HG02588 (cell line): ENCODE data around the gene MYRIP.

Experiments used
- ATAC-seq: cut with Tn5 transposase; IDR thresholded peaks from one replicate; pipeline ENCODE4 v1.9.1; 2021; ENCODE audit warnings: mild to moderate bottlenecking, moderate library complexity; ENCODE audit not compliant: unreplicated experiment

Gene MYRIP

DNA sequence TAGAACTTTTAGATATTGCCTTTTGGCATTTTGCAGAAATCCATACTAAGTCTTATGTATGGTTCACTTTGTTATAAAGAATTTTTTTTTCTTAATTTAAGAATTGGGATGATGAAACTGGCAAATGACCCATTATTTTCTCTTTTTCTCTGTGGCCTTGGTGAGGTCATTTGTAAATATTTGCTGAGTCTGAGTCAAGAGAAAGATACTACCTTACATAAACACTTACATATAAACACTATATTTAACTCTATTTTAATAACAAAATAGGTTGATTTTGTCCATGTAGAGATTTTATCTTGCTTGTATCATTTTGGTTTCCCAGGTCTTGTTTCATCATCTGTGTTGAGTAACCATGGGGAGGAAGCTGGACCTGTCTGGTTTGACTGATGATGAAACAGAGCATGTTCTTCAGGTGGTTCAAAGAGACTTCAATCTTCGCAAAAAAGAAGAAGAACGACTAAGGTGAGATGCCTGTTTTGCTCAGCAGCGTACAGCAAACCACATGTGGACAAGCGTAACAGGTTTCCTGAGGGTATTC lies 91.1 kb downstream of the MYRIP start:
- ATAC-seq, result no peak

DNA sequence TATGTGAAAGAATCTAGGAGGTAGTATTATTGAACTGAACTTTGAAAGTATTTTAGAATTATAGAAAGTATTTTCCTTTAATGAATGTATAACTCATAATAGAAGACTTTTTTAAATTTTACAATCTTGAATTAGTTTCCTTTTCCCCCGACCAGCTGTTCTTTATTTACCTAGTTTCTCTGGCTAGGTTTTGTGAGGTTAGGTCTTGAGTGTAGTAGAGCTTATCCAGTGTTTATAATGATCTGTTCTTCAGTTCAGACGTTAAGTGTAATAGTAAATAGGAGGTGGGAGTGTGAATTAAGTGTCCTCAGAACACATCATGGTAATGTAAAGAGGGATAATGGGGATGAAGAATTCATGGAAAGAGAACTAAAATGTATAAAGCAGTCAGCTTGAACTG lies 93.8 kb downstream of the MYRIP start:
- ATAC-seq, result no peak

DNA sequence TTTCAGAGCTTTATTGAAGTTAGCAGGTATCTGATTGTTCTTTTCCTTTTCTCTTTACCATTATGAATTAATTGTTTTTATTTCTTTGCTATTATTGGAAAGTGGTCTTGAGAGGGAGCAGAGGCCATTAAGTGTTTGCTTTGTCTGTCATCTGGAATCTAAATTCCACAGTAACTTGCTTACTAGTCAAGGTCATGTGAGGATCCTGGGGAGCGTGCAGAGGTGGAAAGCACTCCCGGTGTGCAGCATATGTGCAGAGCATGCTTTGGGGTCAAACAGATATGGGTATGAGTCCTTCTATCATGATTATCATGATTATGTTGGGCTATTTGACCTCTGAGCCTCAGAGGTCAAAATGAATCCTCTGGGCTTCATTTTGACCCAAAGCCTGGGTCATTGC lies 96.4 kb downstream of the MYRIP start:
- ATAC-seq, result no peak

DNA sequence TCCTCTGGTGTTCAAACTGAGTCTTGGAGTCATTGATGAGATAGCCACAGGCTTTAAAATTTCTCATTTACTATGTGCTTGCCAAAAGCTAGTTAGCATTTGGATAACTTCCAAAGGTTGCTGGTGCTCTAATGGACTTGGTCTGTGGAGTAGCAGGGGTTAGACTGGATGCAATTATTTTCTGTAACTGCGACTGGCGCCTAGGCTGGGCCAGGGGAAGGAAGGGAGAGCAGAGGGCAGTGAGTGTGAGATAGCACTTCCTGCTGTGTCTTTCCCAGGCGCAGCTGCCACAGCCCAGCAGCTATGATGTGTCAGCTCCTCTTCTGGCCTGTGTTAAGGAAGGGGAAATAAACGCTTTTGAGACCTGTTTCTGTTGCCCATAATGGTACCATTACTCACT lies 98.6 kb downstream of the MYRIP start:
- ATAC-seq, result no peak

DNA sequence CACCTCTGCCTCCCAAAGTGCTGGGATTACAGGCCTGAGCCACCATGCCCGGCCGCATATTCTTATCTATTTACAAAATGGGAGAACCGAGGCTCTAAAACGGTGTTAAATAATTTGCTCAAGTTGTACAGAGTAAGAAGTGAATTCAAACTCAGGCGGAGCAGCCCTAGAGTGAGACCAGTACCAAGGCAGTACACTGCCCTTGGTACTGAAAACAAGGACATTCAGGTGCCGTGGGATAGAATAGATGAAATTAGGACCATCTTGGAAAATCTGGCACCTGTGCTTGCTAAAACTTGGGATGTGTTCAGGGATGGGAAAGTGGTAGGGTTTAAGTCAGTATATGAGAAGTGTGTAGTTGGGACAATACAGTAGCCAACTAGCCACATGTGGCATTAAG lies 100.7 kb downstream of the MYRIP start:
- ATAC-seq, result no peak

DNA sequence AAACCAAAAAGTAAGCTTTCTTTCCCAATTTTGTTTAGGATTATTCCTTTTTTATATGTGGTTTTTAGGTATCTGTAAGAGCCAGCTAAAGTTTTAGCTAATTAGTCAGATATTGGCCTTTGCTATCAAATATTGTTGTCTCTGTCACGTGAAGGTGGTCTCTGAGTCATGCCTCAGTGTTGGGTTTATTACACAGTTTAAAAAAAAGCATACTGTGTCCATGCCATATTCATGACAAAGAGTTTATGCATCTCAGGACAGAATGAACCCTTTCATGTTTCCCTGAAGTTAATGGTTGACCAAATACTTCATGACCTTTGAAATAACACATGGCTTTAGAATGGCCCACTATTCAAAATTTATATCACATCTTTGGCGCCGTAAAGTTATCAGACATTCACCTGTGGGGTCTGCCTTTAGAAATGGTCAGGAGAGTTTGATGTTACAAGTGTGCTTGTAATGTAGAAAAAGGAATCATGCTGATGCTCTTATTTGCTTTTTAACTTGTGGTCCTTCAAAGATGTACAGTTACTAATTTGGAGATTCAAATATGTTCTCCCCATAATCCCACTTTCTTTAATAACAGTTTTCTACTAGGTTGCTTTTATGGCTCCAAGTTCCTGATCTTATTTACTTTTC lies 101.5 kb downstream of the MYRIP start:
- no peak for ATAC-seq

DNA sequence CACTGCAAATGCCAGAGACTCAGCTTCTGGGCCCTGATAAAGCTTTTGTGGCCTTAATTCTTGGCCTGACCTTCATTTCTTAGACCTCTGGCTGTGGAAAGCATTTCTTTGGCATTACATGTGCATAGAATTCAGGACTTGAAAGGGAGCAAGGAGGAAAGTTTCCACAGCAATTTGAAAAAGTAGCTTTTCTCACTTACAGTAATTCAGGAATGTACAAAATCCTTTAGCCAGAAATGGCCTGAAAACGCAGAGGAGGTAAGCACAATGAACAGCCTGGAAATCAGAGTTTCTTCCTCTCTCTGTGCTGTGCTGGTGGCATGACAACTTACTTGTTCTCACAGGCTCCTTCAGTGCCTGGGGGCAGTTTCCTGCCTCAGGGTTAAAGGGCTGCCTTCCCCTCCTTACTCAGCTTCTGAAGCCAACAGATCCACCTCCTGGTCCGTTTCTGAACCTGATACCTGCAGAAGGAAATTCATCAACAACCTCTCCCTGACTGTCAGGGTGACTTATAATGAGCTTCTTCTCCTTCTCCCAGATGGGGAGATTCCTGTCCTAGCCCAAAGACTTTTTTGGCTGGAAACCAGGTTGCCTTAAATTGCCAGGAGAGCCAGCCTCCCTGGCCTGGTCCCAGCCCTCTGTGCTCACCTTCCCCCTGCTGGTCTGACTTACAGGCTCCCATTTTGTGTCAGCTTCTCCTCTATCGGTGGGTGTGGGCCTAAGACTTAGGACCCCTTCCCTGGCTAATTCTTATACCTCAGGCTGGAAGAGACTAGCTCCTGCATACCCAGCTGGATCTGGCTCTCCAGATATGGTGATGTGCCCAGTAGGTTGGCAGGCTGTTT lies 102.3 kb downstream of the MYRIP start:
- ATAC-seq, result no peak

DNA sequence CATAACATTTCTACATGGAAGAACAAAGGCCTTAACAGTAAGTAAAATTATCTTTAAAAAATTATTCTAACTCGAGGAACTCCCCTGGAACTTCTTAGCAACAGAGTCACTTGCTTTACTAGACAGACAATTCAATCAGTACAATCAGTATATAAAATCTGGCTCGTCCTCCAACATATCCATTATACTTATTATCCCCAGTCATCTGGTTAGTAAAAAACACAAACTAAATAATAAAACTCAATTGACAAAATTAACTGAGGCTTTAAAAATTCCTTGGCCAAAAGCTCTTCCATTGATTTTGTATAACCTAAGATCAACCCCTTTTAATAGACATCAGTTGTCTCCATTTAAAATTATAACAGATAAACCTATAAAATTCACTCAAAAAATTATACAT lies 105.6 kb downstream of the MYRIP start:
- no peak for ATAC-seq

DNA sequence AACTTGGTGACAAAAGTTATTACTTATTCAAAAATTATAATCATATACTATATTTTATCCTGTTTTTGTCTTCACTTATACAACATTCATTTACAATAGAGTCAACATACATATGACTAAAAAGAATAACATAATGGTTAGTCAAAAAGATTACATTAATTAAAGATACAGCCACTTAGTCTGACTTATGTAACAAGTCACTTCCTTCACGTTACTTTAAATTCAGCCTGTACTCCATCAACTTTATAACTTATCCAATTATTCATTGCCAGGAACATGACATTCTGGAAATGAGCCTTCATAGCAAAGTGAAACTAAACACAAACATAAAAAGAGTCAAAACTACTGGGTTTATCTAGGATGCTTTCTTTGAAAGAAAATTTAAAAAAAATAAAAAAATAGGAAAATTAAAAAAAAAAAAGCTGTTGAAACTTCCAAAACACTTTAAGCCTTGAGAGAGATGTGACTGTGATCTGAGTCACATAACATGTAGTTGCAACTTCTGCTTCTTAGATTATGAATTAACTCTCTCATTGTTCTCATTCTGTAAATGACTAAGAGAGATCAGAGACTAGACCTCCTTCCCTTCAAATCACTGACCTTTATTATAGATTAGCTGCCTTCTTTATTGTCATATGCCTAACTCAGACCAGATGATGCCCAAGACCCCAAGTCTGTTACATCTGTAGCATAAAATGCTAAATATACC lies 107.8 kb downstream of the MYRIP start:
- peak; percentile 65 for ATAC-seq

DNA sequence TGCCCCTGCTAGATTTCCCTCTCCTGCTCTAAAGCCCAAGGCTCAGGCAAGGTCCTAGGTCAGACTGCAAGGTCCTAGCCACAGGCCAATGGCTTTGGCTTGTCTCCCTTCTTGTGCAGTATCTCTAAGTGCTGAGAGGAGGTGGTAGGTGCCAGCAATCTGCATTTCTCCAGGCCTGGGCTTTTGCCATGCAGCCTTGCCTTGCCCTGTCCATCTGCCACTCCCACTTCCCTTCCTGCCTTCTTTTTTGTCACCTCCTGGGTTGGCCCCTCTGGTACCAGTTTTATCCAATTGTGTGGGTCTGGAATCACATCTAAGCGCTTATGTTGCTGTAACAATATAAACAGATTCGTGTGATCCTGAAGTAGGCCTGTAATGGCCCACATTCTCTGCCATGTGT lies 109.9 kb downstream of the MYRIP start:
- ATAC-seq, result no peak

DNA sequence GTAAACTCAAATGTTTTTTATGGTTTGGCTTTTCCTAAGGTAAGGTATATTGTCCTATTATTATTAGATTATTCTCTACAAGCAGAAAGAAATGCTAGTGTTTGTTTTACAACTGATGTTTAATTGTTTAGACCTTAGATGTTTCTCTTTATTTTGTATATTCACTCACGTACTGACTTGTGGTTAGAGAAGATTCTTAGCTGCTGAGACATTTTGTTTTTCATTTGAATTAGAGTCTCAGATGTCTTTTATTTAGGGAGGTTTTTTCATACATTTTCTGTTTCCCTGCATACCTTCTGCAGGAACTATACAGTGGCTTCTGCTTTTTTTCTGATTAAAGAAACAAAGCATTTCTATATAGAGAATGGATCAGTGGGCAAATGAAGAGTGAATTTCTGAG lies 110.9 kb downstream of the MYRIP start:
- ATAC-seq, result no peak

DNA sequence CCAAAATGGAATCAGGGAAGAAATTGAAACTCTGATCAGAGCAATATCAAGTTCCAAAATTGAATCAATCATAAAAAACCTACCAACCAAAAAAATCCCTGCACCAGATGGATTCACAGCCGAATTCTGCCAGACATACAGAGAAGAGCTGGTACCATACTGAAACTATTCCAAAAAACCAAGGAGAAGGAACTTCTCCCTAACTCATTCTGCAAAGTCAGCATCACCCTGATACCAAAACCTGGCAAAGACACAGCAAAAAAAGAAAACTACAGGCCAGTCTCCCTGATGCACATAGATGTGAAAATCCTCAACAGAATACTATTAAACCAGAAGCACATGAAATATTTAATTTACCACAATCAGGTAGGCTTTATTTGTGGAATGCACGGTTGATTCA lies 118.1 kb downstream of the MYRIP start:
- no peak for ATAC-seq

DNA sequence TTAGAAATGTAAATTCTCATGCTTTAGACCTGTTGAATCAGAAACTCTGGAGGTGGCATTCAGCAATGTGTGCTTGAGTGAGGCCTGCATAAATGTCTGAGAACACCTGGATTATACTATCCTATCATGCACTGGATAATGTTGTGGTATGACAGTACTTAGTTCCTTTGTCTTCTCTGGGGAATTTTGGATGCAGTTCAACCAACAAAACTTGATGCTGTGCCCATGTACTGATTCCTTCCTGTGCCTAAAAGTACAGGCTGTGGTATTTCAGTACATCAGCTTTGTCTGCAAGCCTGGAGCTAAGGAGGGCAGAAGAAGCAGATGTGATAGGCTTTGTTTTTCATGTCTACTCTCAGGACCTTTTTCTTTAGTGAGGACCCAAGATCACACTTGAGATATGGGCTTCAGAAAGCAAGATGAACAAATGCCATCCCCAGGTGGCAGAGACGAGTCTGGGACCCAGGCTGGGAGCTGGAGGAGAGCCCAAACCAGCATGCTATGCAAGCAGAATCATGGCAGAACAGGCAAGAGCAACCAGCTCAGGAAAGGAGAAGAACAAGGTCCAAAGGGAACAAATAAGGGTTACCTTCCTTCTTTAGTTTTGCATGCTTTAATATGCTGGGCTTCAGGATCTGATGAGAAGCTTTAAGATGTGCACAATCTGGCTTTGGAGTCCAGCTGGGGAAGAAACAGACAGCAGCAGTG lies 124.7 kb downstream of the MYRIP start:
- ATAC-seq, result no peak

DNA sequence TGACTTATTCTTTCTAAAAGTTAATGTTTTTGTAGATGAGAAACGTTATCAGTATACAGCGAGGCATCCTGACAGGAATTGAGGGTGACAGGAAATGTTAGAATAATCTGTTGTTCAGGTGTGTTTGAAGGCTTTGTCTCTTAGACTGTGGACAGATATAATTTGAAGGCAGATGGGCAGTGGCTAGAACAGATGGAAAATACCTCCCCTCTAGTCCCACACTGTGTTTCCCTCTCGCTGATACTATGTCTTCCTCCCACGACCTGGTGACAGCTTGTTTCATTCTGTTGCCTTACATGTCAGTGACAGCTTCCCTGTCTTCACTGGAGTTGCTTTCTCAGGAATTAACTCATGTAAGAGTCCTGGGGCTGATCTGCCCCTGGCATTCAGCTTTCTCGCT lies 125.3 kb downstream of the MYRIP start:
- no peak for ATAC-seq

DNA sequence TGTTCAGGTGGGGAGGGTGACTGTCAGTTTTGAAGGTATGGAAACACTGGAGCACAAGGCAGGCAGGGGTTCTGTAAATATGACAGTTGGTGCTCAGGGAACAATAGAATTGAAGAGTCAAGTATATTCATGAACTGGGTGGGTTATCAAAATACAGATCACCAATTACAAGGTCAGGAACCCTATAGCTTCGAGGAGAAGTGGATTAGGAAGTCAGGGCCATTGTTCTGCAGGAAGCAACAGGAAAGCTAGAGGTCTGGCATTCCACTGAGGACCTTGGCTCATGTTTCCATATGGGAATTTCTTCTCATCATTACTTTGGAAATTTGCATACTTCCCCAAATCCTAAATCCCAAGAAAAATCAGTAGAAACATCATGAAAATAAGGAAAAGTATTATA lies 125.9 kb downstream of the MYRIP start:
- ATAC-seq, result no peak

DNA sequence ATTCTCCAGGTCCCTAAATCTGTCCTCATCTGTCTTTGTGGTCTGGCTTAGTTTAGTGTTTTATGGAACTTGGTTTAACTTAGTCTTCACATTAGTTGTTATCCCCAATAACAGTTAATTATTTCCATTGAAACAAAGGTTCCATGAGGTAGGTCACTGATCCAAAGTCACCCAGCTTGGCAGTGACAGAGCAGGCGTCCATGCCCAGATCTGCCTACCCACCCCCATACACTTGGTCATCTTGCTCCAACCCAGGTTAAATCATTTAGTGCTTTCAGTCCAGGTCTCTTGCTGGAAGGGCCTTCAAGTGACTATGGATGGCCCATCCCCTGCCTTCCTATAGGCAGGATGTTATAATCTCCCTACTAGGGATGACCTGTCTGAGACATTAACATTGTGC lies 127.4 kb downstream of the MYRIP start:
- no peak for ATAC-seq

DNA sequence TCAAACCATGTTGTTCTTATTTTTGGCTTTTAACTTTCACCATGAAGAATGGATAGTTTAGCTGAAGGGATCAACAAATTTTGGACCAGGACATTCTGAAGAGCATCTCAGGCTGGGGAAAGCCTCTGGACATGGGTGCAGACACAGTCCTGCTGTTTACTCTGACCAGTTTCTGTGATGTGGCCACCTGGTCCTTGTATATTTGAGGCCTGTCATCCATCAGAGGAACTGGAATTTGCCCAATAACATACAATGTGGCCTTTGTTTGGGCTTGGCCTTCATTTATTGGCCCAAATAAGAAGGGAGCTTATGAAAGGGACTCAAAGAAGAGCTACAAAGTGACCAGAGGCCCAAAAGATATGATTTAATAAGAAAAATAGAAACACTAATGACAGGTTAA lies 127.9 kb downstream of the MYRIP start:
- ATAC-seq, result no peak

DNA sequence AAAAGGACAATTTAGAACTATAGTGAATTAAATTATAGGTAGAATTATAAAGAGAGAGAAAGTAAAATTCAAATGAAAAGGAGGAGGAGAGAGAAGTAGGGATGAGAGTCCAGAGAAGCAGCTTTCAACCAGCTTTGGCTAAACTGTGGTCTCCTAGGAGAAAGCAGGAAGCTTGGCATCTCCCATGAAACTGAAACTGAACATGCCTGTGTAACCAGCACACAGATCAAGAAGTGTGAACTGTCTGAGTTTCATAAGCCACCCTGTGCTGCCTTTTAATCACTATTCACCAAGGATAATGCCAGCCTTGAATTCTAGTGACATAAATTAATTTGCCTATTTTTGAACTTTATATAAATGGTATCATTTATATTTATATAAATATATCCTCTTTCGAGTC lies 128.5 kb downstream of the MYRIP start:
- ATAC-seq, result peak; percentile 54

DNA sequence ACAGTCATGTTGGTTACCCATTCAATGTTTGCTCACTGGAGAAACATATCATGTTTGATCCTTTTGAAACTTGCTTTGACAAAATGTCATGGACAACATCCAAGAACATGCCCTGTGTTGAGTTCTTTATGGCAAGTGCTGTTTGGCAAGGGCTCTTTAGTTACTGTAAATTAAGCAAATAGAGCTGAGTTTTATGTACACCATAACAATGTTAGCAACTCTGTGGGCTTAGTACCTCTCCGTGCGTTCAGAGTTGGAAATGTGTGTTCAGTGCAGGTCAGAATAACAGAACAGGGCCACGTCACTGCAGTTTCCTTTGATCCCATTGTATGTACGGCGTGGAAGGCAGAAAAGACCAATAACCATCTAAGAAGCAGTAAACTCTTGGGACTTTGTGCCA lies 132.5 kb downstream of the MYRIP start:
- no peak for ATAC-seq

DNA sequence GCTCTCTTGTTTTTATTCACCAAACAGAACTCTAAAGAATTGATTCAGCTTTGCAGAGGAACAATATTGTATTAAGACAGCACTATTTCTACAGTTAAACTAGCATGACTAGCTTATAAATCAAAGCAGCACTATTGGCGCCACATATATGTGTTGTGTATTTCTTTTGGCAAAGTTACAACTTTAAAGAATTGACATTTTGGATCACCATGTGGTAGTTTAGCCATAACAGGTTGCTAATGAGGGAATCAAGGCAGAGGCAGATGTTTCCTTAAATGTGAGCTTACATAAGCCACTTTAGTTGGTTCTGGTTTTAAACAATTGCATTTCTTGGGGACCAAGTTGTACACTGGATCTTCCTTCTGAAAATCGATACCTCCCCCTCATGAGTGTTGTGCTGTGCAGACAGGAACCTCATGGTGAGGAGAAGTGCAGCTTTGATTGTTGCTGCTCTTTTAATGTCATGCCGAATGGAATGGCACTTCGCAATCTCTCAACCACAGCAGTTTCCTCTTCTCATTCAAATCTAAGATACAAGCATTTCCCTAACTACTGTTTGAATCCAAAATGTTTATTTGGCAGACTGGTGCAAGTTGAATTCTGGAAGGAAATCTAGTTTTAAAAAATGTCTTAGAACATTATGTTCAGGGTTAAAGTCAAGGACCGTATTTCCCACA lies 151.2 kb downstream of the MYRIP start:
- no peak for ATAC-seq

DNA sequence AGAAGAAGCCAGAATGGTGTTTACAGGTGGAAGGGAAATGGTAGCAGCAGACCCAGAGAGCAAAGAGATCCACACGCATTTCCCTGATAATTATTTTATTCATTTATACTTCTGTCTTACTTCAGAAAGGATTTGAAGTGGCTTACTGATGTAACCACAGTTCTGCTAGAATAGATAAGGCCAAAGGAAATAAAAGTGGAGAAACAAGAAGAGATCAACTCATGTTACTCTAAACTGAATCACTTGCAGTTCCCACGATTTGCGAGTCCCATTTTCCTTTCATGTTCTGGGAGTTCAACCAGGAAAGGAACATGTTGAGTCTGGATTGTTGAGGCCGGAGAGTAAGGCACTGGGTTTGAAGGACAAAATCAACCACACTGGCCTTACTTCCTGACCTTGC lies 151.8 kb downstream of the MYRIP start:
- ATAC-seq, result no peak
